Activated CD4-positive, alpha-beta T cell treated with anti-CD3 and anti-CD28 coated beads, Interleukin-2, amount 50 U/mL, for 1 hour (primary cell): ENCODE results near the gene RBMS3.

ENCODE experiments used
- DNase-seq: peaks from one replicate; pipeline ENCODE4 v3.0.0-alpha.2; 2020

RBMS3 gene

DNA sequence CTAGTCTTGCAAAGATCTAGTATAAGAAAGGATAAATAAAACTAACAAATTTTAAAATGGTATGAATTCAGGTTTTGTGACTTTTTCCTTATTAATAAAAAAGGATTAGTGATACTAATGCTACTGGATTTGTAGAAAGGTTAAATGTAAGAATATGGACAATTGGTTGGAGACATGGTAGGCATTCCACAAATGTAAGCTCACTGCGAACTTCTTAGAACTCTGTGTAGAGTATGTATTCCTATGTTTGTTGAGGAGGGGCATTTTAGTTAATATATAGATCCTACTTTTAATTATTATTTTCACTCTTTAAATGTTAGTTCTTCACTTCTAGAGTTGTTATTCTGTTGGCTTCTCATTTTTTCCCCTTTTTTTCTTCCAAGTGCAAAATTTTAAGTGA, 414.3 kb downstream of the RBMS3 start:
- no peak for DNase-seq

DNA sequence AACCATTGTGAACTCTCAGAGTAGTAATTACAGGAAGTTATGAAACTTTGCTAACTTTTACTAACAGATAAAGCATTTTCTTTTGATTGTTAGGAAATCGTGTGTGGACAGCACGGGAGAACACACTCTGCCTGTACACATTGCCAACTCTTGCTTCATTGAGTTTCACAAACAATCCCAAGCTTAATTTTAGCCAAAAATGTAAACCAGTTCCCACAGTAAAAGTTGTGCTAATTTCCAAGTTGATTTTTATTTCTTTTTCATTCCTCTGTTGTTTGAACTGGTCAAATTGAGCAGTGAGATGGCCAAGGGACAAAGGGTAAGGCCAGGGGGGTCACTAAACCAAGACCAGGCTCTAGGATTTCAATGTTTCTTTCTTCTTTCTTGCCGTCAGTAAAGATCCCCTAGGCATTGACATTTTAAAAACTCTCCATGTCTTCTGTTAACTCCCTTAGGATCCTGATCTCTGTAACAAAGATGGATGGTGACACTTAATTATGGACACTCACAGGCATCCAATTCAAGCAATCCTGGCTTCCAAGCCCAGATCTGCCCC, 414.9 kb downstream of the RBMS3 start:
- no peak for DNase-seq

DNA sequence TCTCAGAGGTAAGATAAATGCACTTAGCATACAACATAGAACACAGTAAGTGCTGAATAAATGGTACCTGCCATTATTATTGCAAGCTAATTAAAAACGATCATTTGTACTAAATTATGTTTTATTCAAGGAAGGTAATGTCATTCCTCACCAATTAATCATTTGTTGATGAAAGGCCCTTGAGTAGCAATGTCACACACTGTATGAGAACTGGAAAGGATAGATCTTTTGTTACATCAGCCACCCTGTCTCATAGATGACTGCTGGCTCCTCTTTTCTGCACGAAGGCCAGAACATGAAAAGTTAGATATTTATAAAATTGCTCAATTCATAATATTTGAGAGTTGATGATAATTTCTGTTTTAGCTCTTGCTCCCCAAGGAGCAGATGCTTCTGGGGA, 415.4 kb downstream of the RBMS3 start:
- no peak for DNase-seq

DNA sequence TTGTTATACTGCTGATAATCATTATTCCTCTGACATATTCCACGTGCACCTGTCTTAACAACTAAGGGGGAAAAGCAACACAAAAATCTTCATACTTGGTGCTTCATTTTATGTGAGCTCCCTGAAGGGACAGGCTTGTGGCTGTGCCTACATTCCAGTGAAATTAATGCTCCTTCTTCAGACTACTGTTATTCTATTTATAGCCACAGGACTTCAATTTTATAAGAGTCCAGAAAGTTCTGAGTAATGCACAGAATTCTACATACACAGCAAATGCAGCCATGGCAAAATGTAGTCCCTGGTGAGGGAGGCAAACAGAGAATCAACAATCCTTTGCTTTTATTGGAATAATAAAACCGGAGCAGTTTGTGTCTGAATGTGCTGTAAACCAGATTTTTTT, 417.1 kb downstream of the RBMS3 start:
- no peak for DNase-seq

DNA sequence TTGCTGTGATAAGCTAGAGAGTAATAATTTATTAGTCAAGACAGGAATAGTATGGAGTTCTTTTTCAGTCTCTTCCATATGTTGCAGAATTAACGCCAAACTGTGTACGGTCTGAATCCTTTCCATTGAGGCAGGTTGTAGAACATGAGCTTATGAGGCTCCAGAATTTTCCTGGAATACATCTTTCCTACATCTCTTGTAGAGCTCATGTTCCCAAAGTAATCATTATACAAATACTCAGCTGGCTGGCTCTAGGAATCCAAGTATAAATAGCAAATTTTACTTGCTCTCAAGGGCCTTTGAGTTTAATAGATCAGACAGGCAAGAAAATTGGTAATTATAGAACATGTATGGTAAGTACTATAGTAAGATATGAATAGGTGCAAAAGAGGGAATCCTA, 419.4 kb downstream of the RBMS3 start:
- DNase-seq = no peak

DNA sequence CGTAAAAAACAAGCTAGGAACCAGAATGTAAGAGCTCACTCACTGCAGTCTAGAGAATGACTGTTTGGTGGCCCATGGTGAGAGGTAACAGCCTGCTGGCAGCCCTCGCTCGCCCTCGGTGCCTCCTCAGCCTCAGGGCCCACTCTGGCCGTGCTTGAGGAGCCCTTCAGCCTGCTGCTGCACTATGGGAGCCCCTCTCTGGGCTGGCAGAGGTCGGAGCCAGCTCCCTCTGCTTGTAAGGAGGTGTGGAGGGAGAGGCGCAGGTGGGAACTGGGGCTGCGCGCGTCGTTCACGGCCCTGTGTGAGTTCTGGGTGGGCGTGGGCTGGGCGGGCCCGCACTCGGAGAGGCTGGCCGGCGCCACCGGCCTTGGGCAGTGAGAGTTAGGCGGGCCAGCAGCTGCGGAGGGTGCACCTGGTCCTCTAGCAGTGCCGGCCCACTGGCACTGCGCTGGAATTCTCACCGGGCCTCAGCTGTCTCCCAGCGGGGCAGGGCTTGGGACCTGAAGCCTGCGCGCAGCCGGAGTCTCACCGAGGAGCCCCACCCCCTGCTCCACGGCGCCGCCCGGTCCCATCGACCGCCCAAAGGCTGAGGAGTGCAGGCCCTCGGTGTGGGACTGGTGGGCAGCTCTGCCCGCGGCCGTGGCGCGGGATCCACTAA, 420.6 kb downstream of the RBMS3 start:
- no peak for DNase-seq

DNA sequence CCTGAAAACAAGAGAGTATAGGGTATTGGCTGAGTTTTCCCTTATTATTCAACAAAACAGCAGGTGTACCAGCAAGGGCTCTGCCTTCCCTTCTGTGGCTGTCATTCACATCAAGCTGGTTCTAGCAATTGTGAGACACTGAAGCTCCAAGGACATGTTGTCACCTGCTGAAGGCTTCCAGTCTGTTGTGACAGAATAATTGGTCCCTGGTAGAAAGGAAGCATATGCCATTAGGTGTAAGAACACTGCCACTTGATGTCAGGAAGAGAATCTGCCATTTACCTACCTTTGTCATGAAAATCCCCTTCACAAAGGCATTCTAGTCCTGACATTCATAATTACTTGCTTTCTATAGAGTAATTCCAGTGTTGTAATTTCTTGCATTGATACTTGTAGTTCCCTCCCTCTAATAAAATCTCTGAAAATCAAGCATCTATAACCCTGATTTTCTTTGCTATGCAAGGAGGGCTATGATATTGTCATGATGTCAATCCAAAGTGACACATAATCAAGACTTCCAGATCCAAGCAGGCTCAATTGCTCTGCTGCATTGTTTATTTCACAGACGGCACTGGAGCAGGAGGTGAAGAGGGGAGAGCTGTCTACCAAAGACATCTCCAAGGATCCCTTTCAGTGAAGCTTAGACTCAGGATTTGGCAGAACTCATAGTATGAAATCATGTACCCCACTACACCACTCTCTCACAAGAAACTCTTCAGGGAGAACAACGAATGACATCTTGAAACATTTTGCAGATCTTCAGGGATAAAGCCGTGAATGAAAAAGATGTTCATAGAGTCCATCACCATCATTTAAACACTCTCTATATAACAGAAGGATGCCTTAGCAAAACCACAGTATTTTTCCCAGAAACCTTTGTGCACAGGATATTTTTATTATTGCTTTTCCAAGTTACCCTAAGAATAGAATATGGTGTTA, 425.3 kb downstream of the RBMS3 start:
- DNase-seq = no peak

DNA sequence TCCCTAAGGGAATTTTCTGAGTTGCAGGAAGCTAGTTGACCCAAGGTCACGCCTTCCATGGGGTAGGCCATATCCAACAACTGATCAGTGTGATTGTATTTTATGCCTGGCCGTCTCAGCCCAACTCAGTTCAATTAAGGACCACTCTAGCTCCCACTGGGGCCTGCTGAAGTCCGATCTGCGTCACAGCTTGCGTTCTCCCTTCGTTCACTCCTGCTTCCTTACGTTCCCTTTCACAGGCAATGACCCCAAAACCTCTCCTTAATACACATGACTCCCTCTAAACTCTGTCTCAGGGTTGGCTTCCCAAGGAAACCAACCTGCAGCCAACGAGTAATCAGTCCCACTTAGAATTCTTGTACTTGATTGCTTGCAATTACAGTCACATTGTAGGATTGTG, 428.0 kb downstream of the RBMS3 start:
- DNase-seq = no peak

DNA sequence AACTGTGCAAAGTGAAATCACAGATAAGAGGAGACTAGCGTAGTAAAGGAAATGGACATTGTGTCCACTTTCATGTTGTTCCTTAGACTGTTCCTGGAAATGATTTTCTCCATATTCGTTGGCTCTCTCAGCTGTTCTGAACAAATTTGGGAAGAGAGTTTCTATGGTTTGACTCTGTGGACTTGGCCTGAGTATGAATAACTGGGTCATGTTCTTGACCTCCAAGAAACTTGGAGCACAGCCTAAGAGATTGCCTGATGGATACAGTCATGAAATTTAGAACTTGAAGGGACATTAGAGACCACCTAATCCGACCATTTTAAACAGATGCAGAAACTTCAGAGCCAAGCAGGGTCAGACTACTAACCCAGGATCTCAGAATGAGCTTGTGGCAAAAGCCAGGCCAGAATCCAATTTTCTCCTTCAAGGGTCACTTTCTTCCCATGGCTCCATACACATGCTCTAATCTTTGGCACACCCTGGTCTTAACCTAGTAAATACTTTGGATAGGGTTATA, 430.4 kb downstream of the RBMS3 start:
- DNase-seq = no peak

DNA sequence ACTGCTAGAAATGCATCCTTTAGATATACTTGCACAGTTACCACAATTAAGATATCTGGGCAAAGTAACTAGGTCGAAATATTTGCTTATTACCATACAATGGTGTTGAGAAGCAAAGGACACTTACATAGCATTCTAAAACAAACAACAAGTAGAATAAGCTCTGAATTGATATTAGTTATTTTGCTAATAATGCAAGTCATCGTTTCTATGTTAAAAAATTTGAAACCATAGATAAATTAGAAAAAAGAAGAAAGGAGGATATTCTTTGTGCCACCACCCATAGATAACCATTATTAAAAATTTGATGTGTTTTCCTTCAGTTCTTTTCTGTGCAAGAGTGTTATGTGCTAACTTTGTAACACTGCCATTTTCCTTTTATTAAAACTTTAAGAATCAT, 435.3 kb downstream of the RBMS3 start:
- DNase-seq = no peak

DNA sequence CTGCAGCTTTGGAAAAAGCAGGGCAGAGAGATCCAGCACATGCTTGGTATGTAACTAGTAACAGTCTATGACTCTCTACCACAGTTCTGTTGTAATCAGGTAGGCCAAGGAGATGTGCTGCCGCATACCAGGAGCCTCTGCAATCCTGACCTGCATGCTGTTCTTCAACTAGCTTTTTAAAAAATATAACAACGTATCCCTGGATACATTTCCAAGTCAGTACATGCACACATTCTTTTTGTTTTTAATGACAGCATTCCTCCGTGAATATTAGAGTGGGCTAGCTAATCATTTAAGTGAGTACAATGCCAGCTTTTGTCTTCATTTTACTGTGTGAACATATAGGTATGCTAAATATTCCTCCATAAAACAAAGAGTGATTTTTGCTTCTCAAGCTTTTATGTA, 437.8 kb downstream of the RBMS3 start:
- DNase-seq = no peak

DNA sequence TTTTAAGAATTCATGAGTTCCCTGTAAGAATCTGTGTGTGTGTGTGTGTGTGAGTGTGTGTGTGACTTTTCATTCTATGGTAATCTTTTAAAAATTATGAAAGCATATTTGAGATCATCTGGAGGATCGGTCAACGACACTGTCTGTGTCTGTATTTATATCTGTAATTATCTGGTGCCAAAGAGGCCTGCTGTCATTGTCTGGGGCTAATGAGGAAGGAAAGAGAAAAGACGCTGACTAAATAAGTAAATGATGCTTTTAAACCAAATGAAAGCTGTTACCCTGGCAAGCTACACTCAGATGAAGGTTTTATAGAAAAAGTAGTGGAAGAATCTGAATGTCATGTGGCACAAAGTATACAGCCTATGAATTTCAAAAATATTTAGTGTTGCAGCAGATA, 439.8 kb downstream of the RBMS3 start:
- DNase-seq = no peak

DNA sequence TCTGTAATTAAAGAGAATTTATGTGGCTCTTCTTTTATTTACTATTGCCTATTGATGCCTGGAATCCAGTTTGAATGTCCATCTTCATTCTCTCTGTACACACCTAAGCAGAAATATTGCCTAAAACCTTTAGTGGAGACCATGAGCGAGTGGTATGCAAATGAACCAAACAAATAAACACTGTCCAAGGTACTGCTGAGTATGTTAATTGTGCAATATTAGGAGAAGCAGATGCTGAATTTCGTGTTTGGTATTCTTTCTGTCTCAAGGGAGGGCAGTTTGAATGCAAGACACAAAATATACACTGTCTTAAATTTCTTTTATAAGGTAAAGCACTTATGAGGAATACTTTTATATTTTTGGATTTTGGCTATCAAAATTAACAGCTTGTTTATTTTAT, 440.9 kb downstream of the RBMS3 start:
- DNase-seq = no peak

DNA sequence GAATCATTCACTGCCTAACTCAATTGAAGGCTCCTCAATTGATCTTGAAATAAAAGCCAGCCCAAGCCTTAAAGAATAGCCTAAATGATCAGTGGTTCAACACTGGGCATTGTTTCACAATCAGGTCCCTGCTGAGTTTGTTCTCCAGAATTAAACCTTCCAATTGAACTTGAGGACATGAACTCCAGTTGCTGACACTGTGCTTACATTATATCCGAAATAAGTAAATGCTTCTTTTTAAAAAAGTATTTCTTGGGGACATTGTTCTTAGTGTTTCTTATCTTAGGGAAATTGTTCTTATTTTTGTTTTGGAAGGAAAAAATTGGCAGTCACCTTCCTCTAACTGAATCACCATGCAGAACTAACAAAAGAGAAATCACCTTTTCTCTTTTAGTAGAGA, 450.2 kb downstream of the RBMS3 start:
- no peak for DNase-seq

DNA sequence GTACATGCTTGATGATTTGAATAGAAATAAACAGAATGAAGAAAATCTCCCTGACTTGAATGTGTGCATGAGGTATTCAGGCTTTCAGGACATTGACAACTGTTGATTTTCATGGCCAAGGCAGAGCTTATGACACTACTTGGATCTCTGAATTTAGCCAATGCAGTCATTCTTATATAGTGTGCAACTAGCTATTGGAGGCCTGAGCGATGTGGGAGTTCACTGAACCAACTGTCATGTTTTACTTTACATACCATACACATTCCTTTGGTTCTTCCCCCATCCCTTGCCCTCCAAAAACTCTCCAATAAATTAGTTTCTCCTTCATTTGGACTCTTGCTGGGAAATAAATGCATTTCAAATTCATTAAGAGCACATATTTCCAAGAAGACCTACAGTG, 460.4 kb downstream of the RBMS3 start:
- no peak for DNase-seq

DNA sequence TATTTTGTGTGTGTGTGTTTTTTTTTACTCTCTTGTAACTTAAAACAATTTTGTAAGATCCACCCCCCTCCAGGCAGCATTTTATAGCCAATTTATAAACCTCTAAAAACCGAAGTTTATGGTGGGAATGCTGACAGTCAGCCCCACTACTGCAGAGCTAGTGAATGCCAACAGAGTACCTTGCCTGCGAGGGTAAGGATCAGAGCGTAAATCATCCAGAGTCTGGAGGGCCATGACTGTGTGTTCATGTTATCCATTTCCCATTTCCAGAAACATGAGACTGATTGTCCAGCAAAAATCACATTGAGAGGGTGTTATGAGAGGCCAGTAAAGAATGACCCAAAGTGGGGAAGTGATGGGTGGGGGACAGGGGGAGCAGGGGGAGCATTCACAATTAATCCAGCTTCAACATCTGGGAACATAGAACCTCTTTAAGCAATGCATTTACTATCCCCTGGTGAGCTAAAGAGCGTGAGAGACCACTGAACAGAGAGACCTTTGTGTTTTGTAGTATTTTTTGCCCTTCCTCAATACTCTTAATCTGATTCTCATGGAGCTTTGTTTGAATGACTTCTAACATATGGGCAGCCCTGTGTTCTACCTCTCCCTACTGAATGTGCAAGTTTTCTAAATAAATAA, 464.5 kb downstream of the RBMS3 start:
- no peak for DNase-seq

DNA sequence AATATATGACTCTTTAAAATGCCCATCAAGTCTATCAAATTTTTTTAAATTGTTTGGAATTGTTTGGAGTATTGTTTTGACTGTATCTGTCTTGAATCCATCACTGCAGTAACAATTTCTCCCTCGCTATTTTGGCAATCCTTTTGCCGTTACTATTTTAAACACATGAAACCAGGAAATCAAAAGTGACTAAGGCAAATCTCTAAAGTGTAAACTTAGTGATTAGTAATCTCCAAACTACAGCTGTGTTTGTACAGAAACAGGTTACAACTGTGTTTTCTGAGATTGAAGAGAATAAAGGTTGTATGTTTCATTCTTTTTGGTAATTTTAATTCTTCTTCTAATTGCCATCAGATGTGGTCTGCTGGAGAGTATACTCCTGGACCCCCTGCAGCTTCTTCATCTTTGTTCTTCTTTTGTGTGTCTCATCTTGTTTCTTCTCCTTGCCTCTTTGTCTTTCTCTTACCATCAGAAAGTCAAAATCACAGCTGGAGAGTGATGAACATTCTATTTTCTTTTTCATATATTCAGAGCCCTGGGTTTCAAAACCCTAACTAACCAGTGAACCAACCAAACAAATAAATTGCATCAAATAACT, 465.4 kb downstream of the RBMS3 start:
- no peak for DNase-seq

DNA sequence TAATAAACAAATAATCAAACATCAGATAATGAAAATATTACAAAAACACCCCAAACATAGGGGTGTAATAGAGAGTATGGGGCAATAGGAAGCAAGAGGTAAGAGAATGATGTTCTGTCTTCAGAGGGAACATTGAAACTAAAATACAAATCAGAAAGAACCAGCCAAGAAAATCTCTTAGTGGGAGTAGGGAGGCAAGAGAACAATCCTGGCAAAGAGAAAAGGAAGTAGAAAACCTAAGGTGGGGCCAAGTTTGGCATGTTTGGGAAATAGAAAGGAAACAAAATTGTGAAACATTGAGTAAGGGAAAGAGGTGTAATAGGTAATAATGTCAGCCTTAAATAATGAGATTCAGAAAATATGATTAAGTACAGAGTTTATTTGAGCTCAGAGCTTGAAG, 467.1 kb downstream of the RBMS3 start:
- DNase-seq = no peak

DNA sequence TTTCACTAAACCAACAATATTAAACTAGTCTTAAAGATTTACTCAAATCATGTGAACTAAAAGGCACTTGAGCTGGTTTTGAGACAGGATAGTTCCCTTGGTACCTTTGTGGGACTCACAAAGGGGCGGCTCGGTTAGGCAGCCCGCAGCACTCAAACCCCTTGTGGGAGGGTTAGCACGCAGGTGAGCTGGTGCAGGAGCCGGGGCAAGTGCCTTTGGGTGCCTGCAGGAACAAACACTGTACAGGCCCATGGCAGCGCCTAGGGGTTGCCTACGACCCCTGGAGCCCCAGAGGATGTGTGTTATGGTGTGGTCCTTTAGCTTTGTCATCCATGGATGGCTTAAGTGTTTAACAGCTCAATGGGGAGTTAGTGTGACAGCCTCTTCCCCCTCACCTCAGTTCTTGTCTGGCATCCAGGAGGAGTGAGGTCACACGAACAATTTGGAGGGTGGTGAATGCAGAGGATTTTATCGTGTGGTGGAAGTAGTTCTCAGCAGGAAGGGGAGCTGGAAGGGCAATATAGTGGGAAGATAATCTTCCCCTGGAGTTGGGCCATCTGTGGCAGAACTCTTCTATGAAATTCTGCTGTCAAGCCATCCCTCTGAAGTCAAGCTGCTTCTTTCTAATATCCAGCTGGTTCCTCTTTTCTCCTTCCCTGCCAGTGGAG, 470.9 kb downstream of the RBMS3 start:
- no peak for DNase-seq

DNA sequence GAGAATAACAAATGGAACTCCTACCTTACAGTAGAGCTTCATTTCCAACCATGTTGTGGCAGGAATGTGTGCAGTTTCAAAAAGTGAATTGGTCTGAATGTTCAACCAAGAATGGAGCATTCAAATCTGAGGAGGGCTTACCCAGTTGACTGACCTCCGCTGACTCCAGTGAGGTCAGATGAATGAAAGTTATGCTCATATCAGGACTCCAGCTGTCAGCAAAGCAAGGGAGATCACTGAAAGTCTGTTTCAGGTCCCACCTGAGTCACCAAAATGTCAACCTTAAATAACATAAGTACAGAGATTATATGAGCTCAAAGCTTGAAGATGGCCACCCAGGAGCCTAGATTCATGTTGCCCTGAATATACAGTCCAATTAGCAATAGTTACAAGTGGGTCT, 473.5 kb downstream of the RBMS3 start:
- no peak for DNase-seq

DNA sequence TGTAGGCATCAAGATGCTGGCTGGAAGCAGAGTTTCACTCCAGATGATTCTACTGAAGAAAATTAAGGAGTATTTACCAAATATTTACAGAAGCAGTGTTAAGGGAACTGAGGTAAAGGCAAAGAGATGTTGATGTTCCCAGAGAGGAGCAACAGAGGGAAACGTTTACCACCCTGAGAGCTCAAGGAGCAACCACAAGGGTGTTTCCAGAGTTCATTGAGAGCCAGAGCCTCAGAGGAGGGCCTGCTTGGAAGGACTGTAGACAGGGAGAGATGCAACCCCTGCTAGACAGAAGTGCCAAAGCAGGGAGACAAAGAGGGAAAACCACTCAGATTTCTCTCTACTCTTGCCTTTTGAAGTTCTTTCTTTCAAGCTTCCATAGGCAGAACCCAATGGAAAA, 474.5 kb downstream of the RBMS3 start:
- no peak for DNase-seq

DNA sequence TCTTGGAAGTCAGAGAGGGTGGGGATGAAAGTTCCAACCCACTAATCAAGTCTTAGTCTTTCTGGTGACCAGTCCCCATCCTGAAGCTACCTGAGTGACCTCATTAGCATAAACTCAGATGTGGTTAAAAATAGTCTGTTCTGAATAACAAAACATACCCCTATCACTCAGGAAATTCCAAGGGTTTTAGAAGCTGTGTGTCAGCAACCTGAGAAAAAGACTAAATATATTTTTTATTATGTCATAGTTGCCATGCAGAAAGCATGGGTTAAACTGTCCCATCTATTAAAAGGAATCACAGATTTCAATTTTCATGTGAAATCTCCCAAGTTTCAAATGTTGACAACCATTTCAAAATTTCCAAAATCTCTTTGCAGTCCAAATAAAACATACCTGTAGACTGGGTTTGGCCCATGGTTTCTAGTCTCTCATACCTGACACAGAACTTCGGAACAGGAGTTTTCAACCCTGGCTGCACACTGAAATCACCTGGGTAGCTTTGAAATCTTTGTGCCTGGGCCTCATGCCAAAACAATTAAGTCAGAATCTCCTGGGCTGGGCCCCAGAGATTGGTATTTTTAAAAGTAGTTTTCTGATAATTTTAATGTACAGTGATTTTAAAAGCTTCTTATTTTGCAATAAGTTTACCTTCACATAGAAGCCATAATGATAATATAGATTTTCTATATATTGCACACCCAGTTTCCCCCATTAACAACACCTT, 476.3 kb downstream of the RBMS3 start:
- DNase-seq = no peak
